K562 (cell line): Measurements from ENCODE around the gene CACNA2D4. TPM values are rescaled to one million over a fixed set of nuclear protein-coding genes. Genes with fewer than 3 reads are reported as not detected.

ENCODE experiments used
- ATAC-seq: fragments of 200-7000 bp; cut with Tn5 transposase; 3 replicates; pipeline ENCODE4 v1.9.1; 2020; ENCODE audit warnings: moderate library complexity
- BruUV-seq: library from RNA; stranded (reverse); fragments of 400-500 nt; replicated peaks from 2 replicates; lab custom pipeline; 2021; lab: Mats Ljungman, UMichigan
- CTCF ChIA-PET: fragments of 300-600 bp; formaldehyde crosslinking; extraction: SDS; loops from one replicate; lab custom pipeline; 2021; ENCODE audit warnings: low intra/inter-chr PET ratio; lab: Yijun Ruan, JAX
- POLR2A ChIA-PET: fragments of 300-600, 350-650 bp; sonication (Branson Sonifier 250); formaldehyde crosslinking; extraction: SDS; loops from one replicate; lab custom pipeline; 2021; ENCODE audit warnings: antibody characterized with exemption, inconsistent platforms; lab: Yijun Ruan, JAX
- DNase-seq, 4 experiments: peaks; one replicate each; pipeline versions ENCODE4 v3.0.0 to v3.0.0-alpha.2; 2011 to 2018; ENCODE audit warnings: low spot score in 3 of 4, mixed read lengths in 3 of 4; ENCODE audit errors: extremely low read depth in 1 of 4
- FAIRE-seq: peaks from 2 replicates; lab custom pipeline; 2011; peaks lifted over from hg19 to GRCh38; lab: Jason Lieb, UNC
- H2AFZ ChIP-seq: 2 replicates; pipeline ENCODE4 v1.6.0; 2011; ENCODE audit warnings: low read depth, low read length, control low read depth, inconsistent platforms
- H3K27ac ChIP-seq: fragments of 200-600 bp; 3 replicates; pipeline ENCODE4 v1.8.0; 2011; ENCODE audit warnings: low read depth, mild to moderate bottlenecking, control low read depth, inconsistent platforms, low read length, moderate library complexity, mixed read lengths; ENCODE audit errors: extremely low read depth
- H3K27me3 ChIP-seq, 2 experiments: fragments of 300-600 bp in 1 of 2; 2 replicates in 1 of 2; 3 replicates in 1 of 2; pipeline versions ENCODE4 v1.6.0 to v1.8.0; 2011; ENCODE audit warnings: inconsistent platforms in 2 of 2, low read length in 2 of 2, mild to moderate bottlenecking in 1 of 2, mixed read lengths in 1 of 2, moderate library complexity in 1 of 2; ENCODE audit not compliant: control insufficient read depth in 2 of 2, insufficient read depth in 2 of 2
- H3K36me3 ChIP-seq: fragments of 300-600 bp; 3 replicates; pipeline ENCODE4 v1.8.0; 2011; ENCODE audit warnings: mild to moderate bottlenecking, low read length, inconsistent platforms; ENCODE audit not compliant: control insufficient read depth, insufficient read depth
- H3K4me1 ChIP-seq, 2 experiments: fragments of 200-600 bp in 1 of 2; replicated peaks in 1 of 2; 2 replicates in 1 of 2; 3 replicates in 1 of 2; pipeline versions ENCODE4 v1.5.1 to v1.8.0; 2011; ENCODE audit warnings: inconsistent platforms in 2 of 2, low read length in 2 of 2, mild to moderate bottlenecking in 1 of 2, mixed read lengths in 1 of 2, moderate library complexity in 1 of 2; ENCODE audit not compliant: control insufficient read depth in 2 of 2, insufficient read depth in 2 of 2
- H3K4me2 ChIP-seq: 2 replicates; pipeline ENCODE4 v1.6.1; 2011; ENCODE audit warnings: low read length, control low read depth, inconsistent platforms, mixed read lengths; ENCODE audit not compliant: insufficient read depth
- H3K4me3 ChIP-seq: fragments of 200-600 bp; sonication (generic), shearing (Covaris generic); 2 replicates; pipeline ENCODE4 v1.5.1; 2016; ENCODE audit warnings: control low read depth, inconsistent platforms
- H3K79me2 ChIP-seq: fragments of 200-600 bp; 3 replicates; pipeline ENCODE4 v1.8.0; 2011; ENCODE audit warnings: low read length, inconsistent platforms; ENCODE audit not compliant: control insufficient read depth, insufficient read depth
- H3K9ac ChIP-seq, 2 experiments: 2 replicates each; pipeline versions ENCODE4 v1.6.0 to v1.6.1; 2011; ENCODE audit warnings: low read depth in 2 of 2, low read length in 2 of 2, control low read depth in 1 of 2, inconsistent platforms in 1 of 2, mild to moderate bottlenecking in 1 of 2, mixed read lengths in 1 of 2; ENCODE audit not compliant: insufficient read depth in 1 of 2
- H3K9me1 ChIP-seq: one replicate; pipeline ENCODE4 v1.6.0; 2011; ENCODE audit warnings: inconsistent platforms, mild to moderate bottlenecking, low read length, moderate library complexity; ENCODE audit not compliant: control insufficient read depth, insufficient read depth
- H3K9me3 ChIP-seq: replicated peaks from 2 replicates; pipeline ENCODE4 v1.5.1; 2011; ENCODE audit warnings: low read depth, low read length, inconsistent platforms; ENCODE audit not compliant: control insufficient read depth, insufficient read depth
- H4K20me1 ChIP-seq: replicated peaks from 2 replicates; pipeline ENCODE4 v1.6.1; 2011; ENCODE audit warnings: low read length, inconsistent platforms, mixed read lengths; ENCODE audit not compliant: control insufficient read depth, insufficient read depth
- MCM2 ChIP-seq: fragments of 450-650 bp; IDR thresholded peaks from 2 replicates; pipeline ENCODE4 v1.6.1; 2017; ENCODE audit warnings: low read depth, mild to moderate bottlenecking
- SIN3A ChIP-seq, 2 experiments: fragments of 150-350 bp in 1 of 2; IDR thresholded peaks; 2 replicates each; pipeline ENCODE4 v1.6.1; 2011 to 2016; ENCODE audit warnings: borderline replicate concordance in 2 of 2, low read depth in 2 of 2, low read length in 2 of 2, mild to moderate bottlenecking in 2 of 2, moderate library complexity in 2 of 2; ENCODE audit not compliant: control insufficient read depth in 1 of 2
- SMAD4 ChIP-seq: fragments of 250-450 bp; sonication (Bioruptor Pico); conservative IDR thresholded peaks from 2 replicates; pipeline ENCODE4 v1.8.0; 2021; ENCODE audit warnings: inconsistent platforms, mild to moderate bottlenecking, moderate library complexity
- ZNF143 ChIP-seq: sonication (generic); formaldehyde crosslinking; IDR thresholded peaks from 2 replicates; pipeline ENCODE4 v1.9.0; 2022; ENCODE audit warnings: mild to moderate bottlenecking, missing genetic modification reagents
- WGBS: fragments of 100-300 bp; shearing (Covaris generic); methylation state at CpG from one replicate; pipeline ENCODE4 v1.1.6; 2016; ENCODE audit warnings: low coverage, mixed read lengths; ENCODE audit not compliant: insufficient coverage; ENCODE audit errors: missing lambda C conversion rate; 5-methylcytosine and 5-hydroxymethylcytosine counted together
- in situ Hi-C: fragments of 300-500 bp; cut with MboI; formaldehyde crosslinking; loops from 4 replicates; pipeline ENCODE4 v1.15.0; 2018; ENCODE audit warnings: inconsistent platforms, mixed read lengths
- intact Hi-C: fragments of 100-400 bp; cut with micrococcal nuclease; formaldehyde crosslinking; loops from 2 replicates; pipeline ENCODE4 v1.14.2; 2022
- polyA plus RNA-seq, 8 experiments: library from polyadenylated mRNA; depleted of rRNA in 4 of 8; stranded (reverse) in 5 of 8; unstranded in 3 of 8; fragments of >200 nt; fragmentation: Nextera tagmentation in 2 of 8; fragmentation: Illumina TruSeq in 1 of 8; extraction: Ambion mirVana in 2 of 8; extraction: Trizol in 1 of 8; gene quantifications; 2 replicates each; pipeline versions ENCODE4 v1.2.1 to v1.2.3, GENCODE V29; 2011 to 2014; ENCODE audit warnings: inconsistent platforms in 1 of 8, missing spikeins in 1 of 8
- total RNA-seq, 7 experiments: library from RNA; depleted of rRNA in 6 of 7; stranded (reverse); fragments of >200 nt in 6 of 7; fragmentation: Illumina TruSeq in 2 of 7; extraction: Trizol in 2 of 7; gene quantifications; 2 replicates each; pipeline versions ENCODE4 v1.2.1 to v1.2.3, GENCODE V29; 2011 to 2021; ENCODE audit warnings: low replicate concordance in 1 of 7
- TF ChIP-seq, protein P1 (sequence below): fragments of 450-650 bp; formaldehyde crosslinking; IDR thresholded peaks from 2 replicates; pipeline ENCODE4 v1.4.0; 2022; ENCODE audit warnings: mild to moderate bottlenecking, moderate library complexity
- TF ChIP-seq, protein P2 (sequence below), 2 experiments: fragments of 450-650 bp; conservative IDR thresholded peaks; 2 replicates each; pipeline ENCODE4 v1.6.1; 2017; ENCODE audit warnings: mild to moderate bottlenecking in 2 of 2, moderate library complexity in 2 of 2
- TF ChIP-seq, protein P3 (sequence below): fragments of 450-650 bp; IDR thresholded peaks from 2 replicates; pipeline ENCODE4 v1.6.1; 2017; ENCODE audit warnings: mild to moderate bottlenecking, moderate library complexity
- TF ChIP-seq, protein P4 (sequence below), 2 experiments: fragments of 450-650 bp; formaldehyde crosslinking in 1 of 2; IDR thresholded peaks; 2 replicates each; pipeline versions ENCODE4 v1.4.0 to v1.6.1; 2014 to 2020; ENCODE audit warnings: mild to moderate bottlenecking in 2 of 2, borderline replicate concordance in 1 of 2, low read depth in 1 of 2

Gene CACNA2D4
- total and polyA plus RNA-seq, 9 of the 15 experiments (the other 6 are each of a cell fraction or from before 2014, with no cell fraction given): 0.04 to 0.69 (median 0.40) TPM; not detected in 3

DNA sequence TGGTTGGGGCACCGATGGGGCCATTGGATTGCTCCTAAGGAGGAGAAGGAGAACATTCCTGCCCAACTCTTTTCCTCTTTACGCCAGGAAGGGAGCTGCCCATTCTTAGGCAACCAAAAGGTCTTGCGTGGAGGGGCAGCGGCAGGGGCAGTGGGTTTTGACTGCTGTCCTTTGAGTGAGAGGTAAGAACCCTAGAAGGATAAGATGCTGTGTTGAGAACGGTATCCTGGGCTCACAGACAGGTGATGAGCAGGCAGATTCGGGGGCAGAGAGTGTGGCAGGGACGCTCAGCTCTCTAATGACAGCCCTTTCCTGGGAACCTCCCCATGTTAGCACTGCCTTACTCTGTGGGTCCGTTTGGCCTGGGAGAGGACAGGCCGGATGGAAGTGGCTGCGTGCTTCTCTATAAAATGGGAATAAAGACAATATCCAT lies 84.8 kb downstream of the CACNA2D4 start:
- in situ Hi-C loops (no loop called here), intact Hi-C loops (no loop called here)
- Histone ChIP-seq H3K79me2 (no peaks in the 10 kb centered on the region), H3K27ac (no peak overlapping the region), H3K27me3 (peaks cover 14 to 80% of the 10 kb centered on the region in 2 experiments; a peak in 4 of 5 replicates), H3K9ac (no peak overlapping the region), H3K9me1 (no peaks in the 10 kb centered on the region), H2AFZ (no peak overlapping the region), H3K4me1 (peaks cover 0 to 14% of the 10 kb centered on the region in 2 experiments; a peak in 2 of 5 replicates), H3K4me2 (no peak overlapping the region), H3K36me3 (no peaks in the 10 kb centered on the region), H4K20me1 (peaks cover 11% of the 10 kb centered on the region; the same call in 1 of the 2 replicates), H3K4me3 (no peak overlapping the region), H3K9me3 (no peaks in the 10 kb centered on the region)
- no TSS peak for BruUV-seq
- FAIRE-seq (no peak), ATAC-seq (no peak), DNase-seq (no peak)
- ChIA-PET CTCF (no interaction called here), POLR2A (no interaction called here)
- TF ChIP-seq, protein P1, sequence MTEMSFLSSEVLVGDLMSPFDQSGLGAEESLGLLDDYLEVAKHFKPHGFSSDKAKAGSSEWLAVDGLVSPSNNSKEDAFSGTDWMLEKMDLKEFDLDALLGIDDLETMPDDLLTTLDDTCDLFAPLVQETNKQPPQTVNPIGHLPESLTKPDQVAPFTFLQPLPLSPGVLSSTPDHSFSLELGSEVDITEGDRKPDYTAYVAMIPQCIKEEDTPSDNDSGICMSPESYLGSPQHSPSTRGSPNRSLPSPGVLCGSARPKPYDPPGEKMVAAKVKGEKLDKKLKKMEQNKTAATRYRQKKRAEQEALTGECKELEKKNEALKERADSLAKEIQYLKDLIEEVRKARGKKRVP: no peak
- no peak for TF ChIP-seq SIN3A (IDR thresholded peaks at IDR 0.05; ENCODE audit: borderline replicate concordance in 2 of 2, control insufficient read depth in 1 of 2, low read depth in 2 of 2, low read length in 2 of 2)
- no peak for TF ChIP-seq ZNF143 (CRISPR knock-in tag)
- TF ChIP-seq, protein P2, sequence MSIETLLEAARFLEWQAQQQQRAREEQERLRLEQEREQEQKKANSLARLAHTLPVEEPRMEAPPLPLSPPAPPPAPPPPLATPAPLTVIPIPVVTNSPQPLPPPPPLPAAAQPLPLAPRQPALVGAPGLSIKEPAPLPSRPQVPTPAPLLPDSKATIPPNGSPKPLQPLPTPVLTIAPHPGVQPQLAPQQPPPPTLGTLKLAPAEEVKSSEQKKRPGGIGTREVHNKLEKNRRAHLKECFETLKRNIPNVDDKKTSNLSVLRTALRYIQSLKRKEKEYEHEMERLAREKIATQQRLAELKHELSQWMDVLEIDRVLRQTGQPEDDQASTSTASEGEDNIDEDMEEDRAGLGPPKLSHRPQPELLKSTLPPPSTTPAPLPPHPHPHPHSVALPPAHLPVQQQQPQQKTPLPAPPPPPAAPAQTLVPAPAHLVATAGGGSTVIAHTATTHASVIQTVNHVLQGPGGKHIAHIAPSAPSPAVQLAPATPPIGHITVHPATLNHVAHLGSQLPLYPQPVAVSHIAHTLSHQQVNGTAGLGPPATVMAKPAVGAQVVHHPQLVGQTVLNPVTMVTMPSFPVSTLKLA (conservative IDR thresholded peaks at IDR 0.05): no peak
- TF ChIP-seq, protein P3, sequence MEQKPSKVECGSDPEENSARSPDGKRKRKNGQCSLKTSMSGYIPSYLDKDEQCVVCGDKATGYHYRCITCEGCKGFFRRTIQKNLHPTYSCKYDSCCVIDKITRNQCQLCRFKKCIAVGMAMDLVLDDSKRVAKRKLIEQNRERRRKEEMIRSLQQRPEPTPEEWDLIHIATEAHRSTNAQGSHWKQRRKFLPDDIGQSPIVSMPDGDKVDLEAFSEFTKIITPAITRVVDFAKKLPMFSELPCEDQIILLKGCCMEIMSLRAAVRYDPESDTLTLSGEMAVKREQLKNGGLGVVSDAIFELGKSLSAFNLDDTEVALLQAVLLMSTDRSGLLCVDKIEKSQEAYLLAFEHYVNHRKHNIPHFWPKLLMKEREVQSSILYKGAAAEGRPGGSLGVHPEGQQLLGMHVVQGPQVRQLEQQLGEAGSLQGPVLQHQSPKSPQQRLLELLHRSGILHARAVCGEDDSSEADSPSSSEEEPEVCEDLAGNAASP: no peak
- TF ChIP-seq, protein P4, sequence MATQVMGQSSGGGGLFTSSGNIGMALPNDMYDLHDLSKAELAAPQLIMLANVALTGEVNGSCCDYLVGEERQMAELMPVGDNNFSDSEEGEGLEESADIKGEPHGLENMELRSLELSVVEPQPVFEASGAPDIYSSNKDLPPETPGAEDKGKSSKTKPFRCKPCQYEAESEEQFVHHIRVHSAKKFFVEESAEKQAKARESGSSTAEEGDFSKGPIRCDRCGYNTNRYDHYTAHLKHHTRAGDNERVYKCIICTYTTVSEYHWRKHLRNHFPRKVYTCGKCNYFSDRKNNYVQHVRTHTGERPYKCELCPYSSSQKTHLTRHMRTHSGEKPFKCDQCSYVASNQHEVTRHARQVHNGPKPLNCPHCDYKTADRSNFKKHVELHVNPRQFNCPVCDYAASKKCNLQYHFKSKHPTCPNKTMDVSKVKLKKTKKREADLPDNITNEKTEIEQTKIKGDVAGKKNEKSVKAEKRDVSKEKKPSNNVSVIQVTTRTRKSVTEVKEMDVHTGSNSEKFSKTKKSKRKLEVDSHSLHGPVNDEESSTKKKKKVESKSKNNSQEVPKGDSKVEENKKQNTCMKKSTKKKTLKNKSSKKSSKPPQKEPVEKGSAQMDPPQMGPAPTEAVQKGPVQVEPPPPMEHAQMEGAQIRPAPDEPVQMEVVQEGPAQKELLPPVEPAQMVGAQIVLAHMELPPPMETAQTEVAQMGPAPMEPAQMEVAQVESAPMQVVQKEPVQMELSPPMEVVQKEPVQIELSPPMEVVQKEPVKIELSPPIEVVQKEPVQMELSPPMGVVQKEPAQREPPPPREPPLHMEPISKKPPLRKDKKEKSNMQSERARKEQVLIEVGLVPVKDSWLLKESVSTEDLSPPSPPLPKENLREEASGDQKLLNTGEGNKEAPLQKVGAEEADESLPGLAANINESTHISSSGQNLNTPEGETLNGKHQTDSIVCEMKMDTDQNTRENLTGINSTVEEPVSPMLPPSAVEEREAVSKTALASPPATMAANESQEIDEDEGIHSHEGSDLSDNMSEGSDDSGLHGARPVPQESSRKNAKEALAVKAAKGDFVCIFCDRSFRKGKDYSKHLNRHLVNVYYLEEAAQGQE (IDR thresholded peaks at IDR 0.05; ENCODE audit: borderline replicate concordance): no peak
- TF ChIP-seq, protein P4 (CRISPR knock-in tag; IDR thresholded peaks at IDR 0.05; ENCODE audit: low read depth): no peak
- no peak for TF ChIP-seq MCM2
- no peak for TF ChIP-seq SMAD4 (CRISPR knock-in tag)
- WGBS: 1% methylated on average over 9 of the region's 10 CpGs
